ENCODE measurements around the gene DYRK3.

GRCh38 chr1:206660136-206660535 lies 24.8 kb downstream of the DYRK3 start:
- TF ChIP-seq CTCF (optimal IDR thresholded peaks at IDR 0.05 in 1 of 3, IDR thresholded peaks at IDR 0.05 in 1 of 3, conservative IDR thresholded peaks at IDR 0.05 in 1 of 3; ENCODE audit: extremely low read depth in 1 of 3, insufficient read depth in 2 of 3, low read length in 3 of 3) (no peak), EZH2 (IDR thresholded peaks at IDR 0.05; ENCODE audit: low read length) (no peak)

Measured in keratinocyte (primary cell).